HepG2 (cell line): ENCODE results near the gene CYP4F12. TPM values are rescaled to one million over a fixed set of nuclear protein-coding genes. Genes with fewer than 3 reads are reported as not detected.
A peak's percentile ranks its signal among the peaks of the same experiment; 100 is the strongest.

Source experiments
- ARID4A ChIP-seq: sonication (generic); formaldehyde crosslinking; IDR thresholded peaks from 2 replicates; pipeline ENCODE4 v1.5.0; 2020; ENCODE audit warnings: mild to moderate bottlenecking, missing genetic modification reagents, borderline replicate concordance
- ATF1 ChIP-seq: IDR thresholded peaks from 2 replicates; pipeline ENCODE4 v1.6.1; 2016; ENCODE audit warnings: mild to moderate bottlenecking, control low read depth
- CBX5 ChIP-seq: sonication (generic); formaldehyde crosslinking; IDR thresholded peaks from 2 replicates; pipeline ENCODE4 v1.4.0; 2020; ENCODE audit warnings: missing genetic modification reagents, borderline replicate concordance
- CEBPB ChIP-seq: IDR thresholded peaks from 2 replicates; pipeline ENCODE4 v1.6.1; 2011; ENCODE audit warnings: low read depth, low read length, improper control_type of control experiment, borderline replicate concordance
- HOXA3 ChIP-seq: sonication (generic); formaldehyde crosslinking; IDR thresholded peaks from 2 replicates; pipeline ENCODE4 v1.5.0; 2020; ENCODE audit warnings: missing genetic modification reagents
- MAF1 ChIP-seq: sonication (generic); formaldehyde crosslinking; IDR thresholded peaks from 2 replicates; pipeline ENCODE4 v1.5.0; 2020; ENCODE audit warnings: missing genetic modification reagents, borderline replicate concordance
- NCOR1 ChIP-seq: fragments of 200-600 bp; sonication (generic); IDR thresholded peaks from 2 replicates; pipeline ENCODE4 v1.7.0; 2017; ENCODE audit warnings: antibody characterized with exemption, low read length, borderline replicate concordance
- RARA ChIP-seq: IDR thresholded peaks from 2 replicates; pipeline ENCODE4 v1.6.1; 2016; ENCODE audit warnings: missing genetic modification reagents, missing compliant biosample characterization
- ZBTB21 ChIP-seq: sonication (generic); formaldehyde crosslinking; IDR thresholded peaks from 2 replicates; pipeline ENCODE4 v1.4.0; 2020; ENCODE audit warnings: missing genetic modification reagents
- polyA plus RNA-seq, 8 experiments: library from polyadenylated mRNA; depleted of rRNA in 3 of 8; stranded (reverse) in 7 of 8; unstranded in 1 of 8; fragments of >200 nt; fragmentation: Illumina TruSeq in 4 of 8; extraction: Trizol in 4 of 8; gene quantifications; 2 replicates each; pipeline versions ENCODE4 v1.2.1 to v1.2.3, GENCODE V29; 2011 to 2016; ENCODE audit warnings: low read depth in 4 of 8, missing spikeins in 1 of 8, mixed read lengths in 1 of 8; ENCODE audit not compliant: insufficient read depth in 1 of 8
- total RNA-seq, 5 experiments: library from RNA; depleted of rRNA; stranded (reverse); fragments of >200 nt; fragmentation: Illumina TruSeq; extraction: Trizol; gene quantifications; 2 replicates each; pipeline ENCODE4 v1.2.3, GENCODE V29; 2016; ENCODE audit warnings: low read depth in 1 of 5
- TF ChIP-seq, protein P1 (sequence below): sonication (generic); formaldehyde crosslinking; IDR thresholded peaks from 2 replicates; pipeline ENCODE4 v1.4.0; 2020; ENCODE audit warnings: mild to moderate bottlenecking, missing genetic modification reagents, borderline replicate concordance
- TF ChIP-seq, protein P2 (sequence below), 2 experiments: sonication (generic) in 1 of 2; formaldehyde crosslinking in 1 of 2; IDR thresholded peaks; 2 replicates each; pipeline versions ENCODE4 v1.4.0 to v1.6.1; 2016 to 2020; ENCODE audit warnings: borderline replicate concordance in 1 of 2, low read depth in 1 of 2, mild to moderate bottlenecking in 1 of 2, missing genetic modification reagents in 1 of 2
- TF ChIP-seq, protein P3 (sequence below), 2 experiments: fragments of 450-650 bp in 1 of 2; sonication (generic) in 1 of 2; formaldehyde crosslinking; IDR thresholded peaks; 2 replicates each; pipeline versions ENCODE4 v1.5.0 to v1.8.0; 2020 to 2022; ENCODE audit warnings: mild to moderate bottlenecking in 1 of 2, missing genetic modification reagents in 1 of 2

Gene CYP4F12
- total and polyA plus RNA-seq, 2 of the 13 experiments (the other 11 are each of a cell fraction or from before 2014, with no cell fraction given), result 29.9 to 30.8 TPM

DNA sequence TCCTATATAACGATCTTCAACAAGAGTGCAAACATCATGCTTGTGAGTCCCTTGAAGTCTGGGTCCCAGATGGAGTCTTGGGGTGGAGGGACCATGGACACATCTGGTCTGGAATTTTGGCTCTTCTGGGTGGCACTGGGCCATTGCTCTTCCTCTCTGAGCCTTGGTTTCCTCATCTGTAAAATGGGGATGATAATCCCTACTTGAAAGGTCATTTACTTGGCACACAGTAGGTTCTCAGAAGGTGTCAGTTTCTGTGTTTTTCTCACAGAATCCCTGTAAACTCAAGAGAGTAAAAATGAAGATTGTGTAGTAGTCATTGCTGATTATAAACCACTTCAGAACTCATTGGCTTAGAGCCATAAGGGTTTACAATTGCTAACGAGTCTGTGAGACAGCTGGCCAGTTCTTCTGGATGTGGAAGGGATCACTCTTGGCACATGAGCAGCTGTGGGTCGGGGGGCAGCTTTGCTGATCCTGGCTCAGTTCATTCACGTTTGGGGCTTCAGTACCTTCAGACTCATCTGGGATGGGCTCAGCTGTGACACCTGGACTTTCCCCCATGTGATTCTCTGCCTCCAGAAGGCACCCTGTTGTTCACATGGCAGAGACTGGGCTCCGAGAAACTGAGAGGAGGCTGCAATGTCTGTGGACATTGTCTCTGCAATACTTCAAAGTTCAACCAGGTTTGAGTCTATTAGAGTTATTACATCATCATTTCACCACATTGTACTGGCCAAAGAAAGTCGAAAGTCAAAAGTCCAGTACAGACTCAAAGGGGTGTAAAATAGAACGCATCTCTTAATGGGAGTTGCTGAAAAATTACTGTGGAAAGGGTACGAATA is 7.8 kb downstream of the CYP4F12 start (continued):
- TF ChIP-seq, protein P1, sequence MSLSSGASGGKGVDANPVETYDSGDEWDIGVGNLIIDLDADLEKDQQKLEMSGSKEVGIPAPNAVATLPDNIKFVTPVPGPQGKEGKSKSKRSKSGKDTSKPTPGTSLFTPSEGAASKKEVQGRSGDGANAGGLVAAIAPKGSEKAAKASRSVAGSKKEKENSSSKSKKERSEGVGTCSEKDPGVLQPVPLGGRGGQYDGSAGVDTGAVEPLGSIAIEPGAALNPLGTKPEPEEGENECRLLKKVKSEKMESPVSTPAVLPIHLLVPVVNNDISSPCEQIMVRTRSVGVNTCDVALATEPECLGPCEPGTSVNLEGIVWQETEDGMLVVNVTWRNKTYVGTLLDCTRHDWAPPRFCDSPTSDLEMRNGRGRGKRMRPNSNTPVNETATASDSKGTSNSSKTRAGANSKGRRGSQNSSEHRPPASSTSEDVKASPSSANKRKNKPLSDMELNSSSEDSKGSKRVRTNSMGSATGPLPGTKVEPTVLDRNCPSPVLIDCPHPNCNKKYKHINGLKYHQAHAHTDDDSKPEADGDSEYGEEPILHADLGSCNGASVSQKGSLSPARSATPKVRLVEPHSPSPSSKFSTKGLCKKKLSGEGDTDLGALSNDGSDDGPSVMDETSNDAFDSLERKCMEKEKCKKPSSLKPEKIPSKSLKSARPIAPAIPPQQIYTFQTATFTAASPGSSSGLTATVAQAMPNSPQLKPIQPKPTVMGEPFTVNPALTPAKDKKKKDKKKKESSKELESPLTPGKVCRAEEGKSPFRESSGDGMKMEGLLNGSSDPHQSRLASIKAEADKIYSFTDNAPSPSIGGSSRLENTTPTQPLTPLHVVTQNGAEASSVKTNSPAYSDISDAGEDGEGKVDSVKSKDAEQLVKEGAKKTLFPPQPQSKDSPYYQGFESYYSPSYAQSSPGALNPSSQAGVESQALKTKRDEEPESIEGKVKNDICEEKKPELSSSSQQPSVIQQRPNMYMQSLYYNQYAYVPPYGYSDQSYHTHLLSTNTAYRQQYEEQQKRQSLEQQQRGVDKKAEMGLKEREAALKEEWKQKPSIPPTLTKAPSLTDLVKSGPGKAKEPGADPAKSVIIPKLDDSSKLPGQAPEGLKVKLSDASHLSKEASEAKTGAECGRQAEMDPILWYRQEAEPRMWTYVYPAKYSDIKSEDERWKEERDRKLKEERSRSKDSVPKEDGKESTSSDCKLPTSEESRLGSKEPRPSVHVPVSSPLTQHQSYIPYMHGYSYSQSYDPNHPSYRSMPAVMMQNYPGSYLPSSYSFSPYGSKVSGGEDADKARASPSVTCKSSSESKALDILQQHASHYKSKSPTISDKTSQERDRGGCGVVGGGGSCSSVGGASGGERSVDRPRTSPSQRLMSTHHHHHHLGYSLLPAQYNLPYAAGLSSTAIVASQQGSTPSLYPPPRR (CRISPR knock-in tag), result peak; percentile 54; the same call in 1 of the 2 replicates
- TF ChIP-seq ZBTB21 (CRISPR knock-in tag) (peak; percentile 87), MAF1 (CRISPR knock-in tag) (no peak), HOXA3 (CRISPR knock-in tag) (peak; percentile 42; the same call in 1 of the 2 replicates), ATF1 (0 out of 2 replicates have a peak, but pooled peaks have one; percentile 41), ARID4A (CRISPR knock-in tag) (peak; percentile 50; the same call in 1 of the 2 replicates), CEBPB (peak; percentile 97), CBX5 (CRISPR knock-in tag) (0 out of 2 replicates have a peak, but pooled peaks have one; percentile 20), NCOR1 (peak; percentile 98), RARA (CRISPR knock-in tag) (peak; percentile 56)
- TF ChIP-seq, protein P2, sequence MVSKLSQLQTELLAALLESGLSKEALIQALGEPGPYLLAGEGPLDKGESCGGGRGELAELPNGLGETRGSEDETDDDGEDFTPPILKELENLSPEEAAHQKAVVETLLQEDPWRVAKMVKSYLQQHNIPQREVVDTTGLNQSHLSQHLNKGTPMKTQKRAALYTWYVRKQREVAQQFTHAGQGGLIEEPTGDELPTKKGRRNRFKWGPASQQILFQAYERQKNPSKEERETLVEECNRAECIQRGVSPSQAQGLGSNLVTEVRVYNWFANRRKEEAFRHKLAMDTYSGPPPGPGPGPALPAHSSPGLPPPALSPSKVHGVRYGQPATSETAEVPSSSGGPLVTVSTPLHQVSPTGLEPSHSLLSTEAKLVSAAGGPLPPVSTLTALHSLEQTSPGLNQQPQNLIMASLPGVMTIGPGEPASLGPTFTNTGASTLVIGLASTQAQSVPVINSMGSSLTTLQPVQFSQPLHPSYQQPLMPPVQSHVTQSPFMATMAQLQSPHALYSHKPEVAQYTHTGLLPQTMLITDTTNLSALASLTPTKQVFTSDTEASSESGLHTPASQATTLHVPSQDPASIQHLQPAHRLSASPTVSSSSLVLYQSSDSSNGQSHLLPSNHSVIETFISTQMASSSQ (IDR thresholded peaks at IDR 0.05; ENCODE audit: low read depth), result peak; percentile 23; the same call in 1 of the 2 replicates
- TF ChIP-seq, protein P2 (CRISPR knock-in tag; IDR thresholded peaks at IDR 0.05; ENCODE audit: borderline replicate concordance), result no peak
- TF ChIP-seq, protein P3, sequence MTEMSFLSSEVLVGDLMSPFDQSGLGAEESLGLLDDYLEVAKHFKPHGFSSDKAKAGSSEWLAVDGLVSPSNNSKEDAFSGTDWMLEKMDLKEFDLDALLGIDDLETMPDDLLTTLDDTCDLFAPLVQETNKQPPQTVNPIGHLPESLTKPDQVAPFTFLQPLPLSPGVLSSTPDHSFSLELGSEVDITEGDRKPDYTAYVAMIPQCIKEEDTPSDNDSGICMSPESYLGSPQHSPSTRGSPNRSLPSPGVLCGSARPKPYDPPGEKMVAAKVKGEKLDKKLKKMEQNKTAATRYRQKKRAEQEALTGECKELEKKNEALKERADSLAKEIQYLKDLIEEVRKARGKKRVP (CRISPR knock-in tag; IDR thresholded peaks at IDR 0.05), result peak; percentile 70 to 93; a peak in 3 of 4 replicates
